T-helper 17 cell (primary cell): ENCODE results near the gene CHI3L1. TPM values are rescaled to one million over a fixed set of nuclear protein-coding genes. Genes with fewer than 3 reads are reported as not detected.

Source experiments
- ATAC-seq: fragments of 150-1000 bp; cut with Tn5 transposase; 2 replicates; pipeline ENCODE4 v1.10.0; 2021; ENCODE audit warnings: mild to moderate bottlenecking, moderate library complexity
- DNase-seq, 3 donors: peaks; one replicate each; pipeline versions ENCODE4 v3.0.0 to v3.0.0-alpha.2; 2020 to 2021
- H3K9me3 ChIP-seq: one replicate; pipeline ENCODE4 v1.7.0; 2013; ENCODE audit warnings: low read length, mild to moderate bottlenecking; ENCODE audit not compliant: control insufficient read depth, poor library complexity, severe bottlenecking
- H3K27ac Mint-ChIP-seq: one replicate; pipeline ENCODE4 v1.8.0; 2022; ENCODE audit warnings: mild to moderate bottlenecking, moderate library complexity, mixed read lengths
- H3K27me3 Mint-ChIP-seq: one replicate; pipeline ENCODE4 v1.8.0; 2022; ENCODE audit warnings: mixed read lengths
- H3K36me3 Mint-ChIP-seq: one replicate; pipeline ENCODE4 v1.8.0; 2022; ENCODE audit warnings: low read depth, mixed read lengths
- H3K4me1 Mint-ChIP-seq: one replicate; pipeline ENCODE4 v1.8.0; 2022; ENCODE audit warnings: mild to moderate bottlenecking, mixed read lengths
- H3K4me3 Mint-ChIP-seq: one replicate; pipeline ENCODE4 v1.8.0; 2022; ENCODE audit warnings: mild to moderate bottlenecking, moderate library complexity, mixed read lengths
- total RNA-seq, 4 donors: library from RNA in 2 of 4; stranded (reverse) in 2 of 4; gene quantifications; one replicate each; pipeline ENCODE4 v1.2.3 and lab custom pipeline; 2022 to 2026

CHI3L1 gene
- total RNA-seq, 2 donors from 2014 or later: not detected

DNA sequence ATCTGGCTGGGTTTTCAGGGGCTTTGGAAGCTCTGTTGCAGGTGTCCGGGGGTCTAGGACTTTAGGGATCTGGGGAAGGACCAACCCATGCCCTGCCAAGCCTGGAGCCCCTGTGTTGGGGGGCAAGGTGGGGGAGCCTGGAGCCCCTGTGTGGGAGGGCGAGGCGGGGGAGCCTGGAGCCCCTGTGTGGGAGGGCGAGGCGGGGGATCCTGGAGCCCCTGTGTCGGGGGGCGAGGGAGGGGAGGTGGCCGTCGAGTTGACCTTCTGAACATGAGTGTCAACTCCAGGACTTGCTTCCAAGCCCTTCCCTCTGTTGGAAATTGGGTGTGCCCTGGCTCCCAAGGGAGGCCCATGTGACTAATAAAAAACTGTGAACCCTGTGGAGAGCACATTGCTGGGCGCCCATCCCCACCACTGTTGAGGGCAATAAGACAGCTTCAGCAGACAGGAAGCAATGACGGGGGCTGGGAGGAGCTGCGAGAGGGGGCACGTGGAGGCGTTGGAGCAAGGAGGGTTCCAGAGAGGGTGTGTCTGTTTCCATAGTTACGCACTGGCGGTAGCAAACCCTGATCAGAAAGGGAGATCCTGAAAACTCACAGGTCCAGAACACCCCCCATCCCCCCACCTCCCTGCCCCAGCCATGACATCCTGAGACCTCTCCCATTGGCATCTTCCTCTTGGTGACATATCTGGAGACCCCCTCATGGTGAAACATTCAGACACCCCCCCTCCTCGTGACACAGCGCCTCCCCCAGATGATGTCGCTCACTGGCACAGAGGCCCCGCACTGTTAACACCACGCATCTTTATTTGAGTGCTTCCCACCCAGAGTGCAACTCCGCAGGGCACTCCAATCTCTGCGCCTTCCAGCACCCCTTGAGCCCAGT lies 19.2 kb downstream of the CHI3L1 start:
- H3K36me3 Mint-ChIP-seq: peaks cover 4% of the 10 kb centered on the region
- H3K4me3 Mint-ChIP-seq: no peak overlapping the region
- H3K27ac Mint-ChIP-seq: no peak overlapping the region
- H3K9me3 ChIP-seq: no peaks in the 10 kb centered on the region
- H3K4me1 Mint-ChIP-seq: peaks cover 14% of the 10 kb centered on the region
- DNase-seq (no peak), ATAC-seq (no peak)
- H3K27me3 Mint-ChIP-seq: peaks cover 52% of the 10 kb centered on the region

DNA sequence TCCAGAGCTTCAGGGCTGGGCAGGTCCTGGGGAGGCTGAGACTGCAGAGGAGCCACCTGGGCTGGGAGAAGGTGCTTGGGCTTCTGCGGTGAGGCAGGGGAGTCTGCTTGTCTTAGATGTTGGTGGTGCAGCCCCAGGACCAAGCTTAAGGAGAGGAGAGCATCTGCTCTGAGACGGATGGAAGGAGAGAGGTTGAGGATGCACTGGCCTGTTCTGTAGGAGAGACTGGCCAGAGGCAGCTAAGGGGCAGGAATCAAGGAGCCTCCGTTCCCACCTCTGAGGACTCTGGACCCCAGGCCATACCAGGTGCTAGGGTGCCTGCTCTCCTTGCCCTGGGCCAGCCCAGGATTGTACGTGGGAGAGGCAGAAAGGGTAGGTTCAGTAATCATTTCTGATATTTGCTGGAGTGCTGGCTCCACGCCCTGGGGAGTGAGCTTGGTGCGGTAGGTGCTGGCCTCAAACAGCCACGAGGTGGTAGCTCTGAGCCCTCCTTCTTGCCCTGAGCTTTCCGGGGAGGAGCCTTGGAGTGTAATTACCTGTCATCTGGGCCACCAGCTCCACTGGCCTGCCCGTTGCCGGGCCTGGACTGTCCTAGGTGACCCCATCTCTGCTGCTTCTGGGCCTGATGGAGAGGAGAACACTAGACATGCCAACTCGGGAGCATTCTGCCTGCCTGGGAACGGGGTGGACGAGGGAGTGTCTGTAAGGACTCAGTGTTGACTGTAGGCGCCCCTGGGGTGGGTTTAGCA lies 20.1 kb downstream of the CHI3L1 start:
- DNase-seq (no peak), ATAC-seq (peak; percentile 45)
- Mint-ChIP-seq H3K27me3 (peaks cover 52% of the 10 kb centered on the region), H3K4me1 (peaks cover 14% of the 10 kb centered on the region), H3K27ac (no peak overlapping the region), H3K36me3 (peaks cover 4% of the 10 kb centered on the region), H3K4me3 (no peak overlapping the region)
- H3K9me3 ChIP-seq: no peaks in the 10 kb centered on the region

DNA sequence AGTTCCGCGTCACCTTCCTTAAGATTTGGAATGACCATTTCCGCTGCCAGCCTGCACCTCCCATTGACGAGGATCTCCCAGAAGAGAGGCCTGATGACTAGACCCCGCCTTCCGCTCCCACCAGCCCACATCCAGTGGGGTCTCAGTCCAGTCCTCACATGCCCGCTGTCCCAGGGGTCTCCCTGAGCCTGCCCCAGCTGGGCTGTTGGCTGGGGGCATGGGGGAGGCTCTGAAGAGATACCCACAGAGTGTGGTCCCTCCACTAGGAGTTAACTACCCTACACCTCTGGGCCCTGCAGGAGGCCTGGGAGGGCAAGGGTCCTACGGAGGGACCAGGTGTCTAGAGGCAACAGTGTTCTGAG lies 20.7 kb downstream of the CHI3L1 start:
- H3K4me1 Mint-ChIP-seq: peaks cover 14% of the 10 kb centered on the region
- no peak overlapping the region for H3K4me3 Mint-ChIP-seq
- no peak overlapping the region for H3K27ac Mint-ChIP-seq
- peaks cover 4% of the 10 kb centered on the region for H3K36me3 Mint-ChIP-seq
- peaks cover 57% of the 10 kb centered on the region for H3K27me3 Mint-ChIP-seq
- ATAC-seq: no peak
- H3K9me3 ChIP-seq: no peaks in the 10 kb centered on the region
- DNase-seq: no peak

DNA sequence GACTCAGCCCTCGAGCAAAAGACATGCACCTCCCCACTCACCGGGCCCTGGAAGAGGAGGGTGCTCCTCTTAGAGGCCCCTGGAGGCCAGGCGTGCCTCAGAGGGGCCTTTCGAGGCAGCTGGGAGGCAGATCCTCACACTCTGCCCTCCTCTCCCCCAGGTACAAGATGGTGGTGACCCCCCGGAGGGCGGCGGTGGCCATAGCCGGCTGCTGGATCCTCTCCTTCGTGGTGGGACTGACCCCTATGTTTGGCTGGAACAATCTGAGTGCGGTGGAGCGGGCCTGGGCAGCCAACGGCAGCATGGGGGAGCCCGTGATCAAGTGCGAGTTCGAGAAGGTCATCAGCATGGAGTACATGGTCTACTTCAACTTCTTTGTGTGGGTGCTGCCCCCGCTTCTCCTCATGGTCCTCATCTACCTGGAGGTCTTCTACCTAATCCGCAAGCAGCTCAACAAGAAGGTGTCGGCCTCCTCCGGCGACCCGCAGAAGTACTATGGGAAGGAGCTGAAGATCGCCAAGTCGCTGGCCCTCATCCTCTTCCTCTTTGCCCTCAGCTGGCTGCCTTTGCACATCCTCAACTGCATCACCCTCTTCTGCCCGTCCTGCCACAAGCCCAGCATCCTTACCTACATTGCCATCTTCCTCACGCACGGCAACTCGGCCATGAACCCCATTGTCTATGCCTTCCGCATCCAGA lies 21.3 kb downstream of the CHI3L1 start:
- no peak for ATAC-seq
- no peaks in the 10 kb centered on the region for H3K9me3 ChIP-seq
- no peak for DNase-seq
- H3K27ac Mint-ChIP-seq: no peak overlapping the region
- no peak overlapping the region for H3K4me3 Mint-ChIP-seq
- peaks cover 4% of the 10 kb centered on the region for H3K36me3 Mint-ChIP-seq
- H3K4me1 Mint-ChIP-seq: peaks cover 14% of the 10 kb centered on the region
- H3K27me3 Mint-ChIP-seq: peaks cover 58% of the 10 kb centered on the region

DNA sequence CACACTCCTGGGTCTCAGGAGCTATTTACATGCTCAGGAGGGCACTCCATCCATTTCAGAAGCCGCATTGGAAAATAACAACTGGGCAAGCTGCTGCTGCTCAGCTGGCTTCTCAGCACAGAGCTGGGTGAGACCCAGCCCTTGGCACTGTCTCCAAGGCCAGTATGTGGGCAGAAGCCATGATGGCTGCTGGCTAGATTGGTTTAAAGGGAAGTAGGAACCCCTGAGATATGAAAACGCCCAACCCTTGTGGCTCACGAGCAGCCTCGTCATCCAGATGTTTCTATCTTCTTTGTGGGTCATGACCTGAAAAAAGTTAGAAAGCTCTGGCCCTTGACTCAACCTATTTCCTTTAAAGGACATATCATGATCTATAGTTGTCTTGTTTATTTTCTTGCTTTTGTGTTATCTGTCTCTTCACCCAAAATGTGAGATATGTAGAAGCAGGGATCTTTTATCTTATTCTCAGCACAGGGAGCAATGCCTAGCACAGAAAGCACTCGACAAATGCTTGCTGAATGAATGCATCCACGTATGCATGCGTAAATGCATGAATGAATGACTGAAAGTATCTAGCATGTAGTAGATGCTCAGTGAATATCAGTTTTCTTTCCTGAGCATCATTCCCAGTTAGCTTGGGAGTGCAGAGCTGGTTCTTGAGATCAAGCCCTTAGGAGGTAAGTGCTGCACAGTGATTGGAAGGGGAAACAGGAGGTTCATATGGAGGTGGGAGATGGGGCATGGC lies 22.4 kb downstream of the CHI3L1 start:
- H3K4me3 Mint-ChIP-seq: no peak overlapping the region
- ATAC-seq: peak; percentile 35

DNA sequence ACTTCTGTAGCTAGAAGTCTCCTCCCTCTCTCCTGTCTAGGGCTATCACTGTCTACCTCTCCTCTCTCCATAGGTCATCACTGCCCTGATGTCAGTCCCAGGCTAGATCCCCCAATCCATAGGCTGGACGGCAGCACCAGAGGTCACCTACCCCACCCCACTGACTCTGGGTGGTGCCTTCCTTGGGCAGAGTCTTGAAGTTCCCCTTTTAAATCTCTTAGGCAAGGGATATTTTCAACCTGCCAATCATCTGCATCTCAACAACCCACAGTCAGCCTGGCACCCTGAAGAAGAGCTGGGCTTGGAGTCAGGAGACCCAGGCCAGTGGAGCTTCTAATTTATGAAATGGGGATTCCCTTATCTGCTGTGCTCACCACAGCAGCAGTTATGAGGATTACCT lies 24.1 kb downstream of the CHI3L1 start:
- Mint-ChIP-seq H3K27ac (no peak overlapping the region), H3K4me1 (peaks cover 10% of the 10 kb centered on the region), H3K4me3 (no peak overlapping the region), H3K36me3 (peaks cover 4% of the 10 kb centered on the region), H3K27me3 (peaks cover 49% of the 10 kb centered on the region)
- ATAC-seq: no peak
- H3K9me3 ChIP-seq: no peaks in the 10 kb centered on the region
- DNase-seq: no peak

More for the DNA sequence above, 22.4 kb downstream of the CHI3L1 start:
- peaks cover 4% of the 10 kb centered on the region for H3K36me3 Mint-ChIP-seq
- peak overlapping the region; percentile 12 for H3K27ac Mint-ChIP-seq
- no peaks in the 10 kb centered on the region for H3K9me3 ChIP-seq
- peaks cover 14% of the 10 kb centered on the region for H3K4me1 Mint-ChIP-seq
- DNase-seq: no peak
- peaks cover 49% of the 10 kb centered on the region for H3K27me3 Mint-ChIP-seq

DNA sequence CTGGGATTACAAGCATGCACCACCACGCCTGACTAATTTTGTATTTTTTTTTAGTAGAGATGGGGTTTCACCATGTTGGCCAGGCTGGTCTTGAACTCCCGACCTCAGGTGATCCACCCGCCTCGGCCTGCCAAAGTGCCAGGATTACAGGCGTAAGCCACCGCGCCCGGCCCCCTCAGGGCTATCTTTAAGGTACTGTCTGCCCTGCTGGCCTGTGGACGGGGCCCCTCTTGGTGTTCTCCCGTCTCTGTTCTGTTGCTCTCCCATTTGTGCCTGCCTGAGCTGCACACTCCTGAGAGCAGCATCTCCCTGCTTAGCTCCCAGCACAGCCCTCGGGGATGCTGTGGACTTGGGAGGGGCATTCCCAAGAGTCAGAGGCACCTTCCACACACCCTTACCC lies 24.8 kb downstream of the CHI3L1 start:
- ATAC-seq: no peak
- Mint-ChIP-seq H3K27me3 (peaks cover 48% of the 10 kb centered on the region), H3K4me3 (no peak overlapping the region), H3K36me3 (peaks cover 4% of the 10 kb centered on the region), H3K4me1 (peaks cover 10% of the 10 kb centered on the region), H3K27ac (no peak overlapping the region)
- H3K9me3 ChIP-seq: no peaks in the 10 kb centered on the region
- no peak for DNase-seq

DNA sequence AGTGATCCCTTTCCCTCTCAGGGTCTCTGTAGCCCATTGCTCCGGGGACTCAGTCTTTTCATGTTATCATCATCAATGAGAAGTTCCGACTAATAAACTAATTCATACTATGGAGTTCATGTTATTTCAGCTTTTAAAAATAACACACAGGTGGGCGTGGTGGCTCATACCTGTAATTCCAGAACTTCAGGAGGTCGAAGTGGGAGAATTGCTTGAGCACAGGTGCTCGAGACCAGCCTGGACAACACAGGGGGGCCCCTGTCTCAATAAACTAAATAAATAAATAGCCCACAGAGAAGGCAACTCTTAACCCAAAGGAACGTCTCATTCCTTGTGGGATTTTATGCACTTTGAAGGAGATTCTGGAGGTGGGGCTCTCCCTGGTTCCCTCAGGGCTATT lies 25.3 kb downstream of the CHI3L1 start:
- Mint-ChIP-seq H3K4me3 (no peak overlapping the region), H3K27me3 (peaks cover 44% of the 10 kb centered on the region), H3K4me1 (peaks cover 8% of the 10 kb centered on the region), H3K27ac (no peak overlapping the region), H3K36me3 (peaks cover 4% of the 10 kb centered on the region)
- DNase-seq: no peak
- ATAC-seq: no peak
- no peaks in the 10 kb centered on the region for H3K9me3 ChIP-seq

DNA sequence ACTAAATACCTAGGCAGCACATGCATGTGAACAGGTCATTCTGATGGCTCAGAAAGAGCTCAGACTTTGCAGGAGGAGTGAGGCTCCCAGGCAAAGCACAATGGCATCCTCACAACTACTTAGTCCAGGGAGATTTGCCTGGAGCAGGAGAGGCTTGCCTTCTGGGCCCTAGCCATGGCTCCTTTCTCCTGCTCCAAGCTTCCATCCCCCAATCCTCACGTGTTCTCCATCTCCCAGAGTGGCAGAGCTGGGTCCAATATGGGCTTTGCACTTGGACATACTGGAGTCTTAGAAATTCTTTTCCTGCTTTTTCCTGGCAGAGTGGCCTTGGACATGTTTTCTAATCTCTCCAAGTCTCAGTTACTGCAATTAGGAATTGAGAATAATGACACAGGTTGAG lies 26.7 kb downstream of the CHI3L1 start:
- Mint-ChIP-seq H3K4me3 (no peak overlapping the region), H3K27ac (no peak overlapping the region), H3K4me1 (peaks cover 4% of the 10 kb centered on the region), H3K36me3 (peaks cover 4% of the 10 kb centered on the region), H3K27me3 (peaks cover 40% of the 10 kb centered on the region)
- no peaks in the 10 kb centered on the region for H3K9me3 ChIP-seq
- no peak for ATAC-seq
- DNase-seq: no peak

DNA sequence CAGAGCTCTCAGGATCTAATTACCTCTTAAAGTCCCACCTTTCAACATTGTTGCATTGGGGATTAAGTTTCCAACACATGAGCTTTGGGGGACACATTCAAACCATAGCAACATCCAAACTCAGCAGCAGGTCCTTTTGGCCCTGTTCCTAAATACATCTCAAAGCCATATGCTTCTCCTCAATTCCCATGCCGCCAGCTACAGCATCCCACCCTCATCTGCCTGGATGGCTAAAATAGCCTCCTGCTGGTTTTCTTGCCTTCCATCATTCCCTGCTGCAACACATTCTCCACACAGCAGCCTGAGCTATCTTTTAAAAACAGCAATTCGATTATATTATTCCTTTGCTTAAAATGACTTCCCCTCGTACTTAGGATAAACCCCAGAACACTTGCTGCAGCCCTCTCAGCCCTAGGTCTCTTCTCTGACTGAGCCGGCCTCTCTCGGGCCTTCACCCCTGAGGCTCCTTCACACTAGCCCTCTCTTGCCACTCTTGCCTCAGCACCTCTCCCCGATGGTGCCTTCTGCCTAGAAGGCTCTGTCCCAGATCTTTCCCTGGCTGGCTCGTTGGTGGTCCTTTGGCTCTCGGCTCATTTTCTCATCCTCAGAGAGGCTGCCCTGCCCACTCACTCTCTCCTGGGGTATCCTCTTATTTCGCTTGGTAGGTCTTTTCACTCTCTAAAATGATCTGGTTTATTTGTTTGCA lies 27.4 kb downstream of the CHI3L1 start:
- H3K9me3 ChIP-seq: no peaks in the 10 kb centered on the region
- ATAC-seq (no peak), DNase-seq (no peak)
- H3K27ac Mint-ChIP-seq: no peak overlapping the region
- H3K27me3 Mint-ChIP-seq: peaks cover 39% of the 10 kb centered on the region
- peaks cover under 1% of the 10 kb centered on the region for H3K36me3 Mint-ChIP-seq
- no peak overlapping the region for H3K4me3 Mint-ChIP-seq
- peaks cover under 1% of the 10 kb centered on the region for H3K4me1 Mint-ChIP-seq

DNA sequence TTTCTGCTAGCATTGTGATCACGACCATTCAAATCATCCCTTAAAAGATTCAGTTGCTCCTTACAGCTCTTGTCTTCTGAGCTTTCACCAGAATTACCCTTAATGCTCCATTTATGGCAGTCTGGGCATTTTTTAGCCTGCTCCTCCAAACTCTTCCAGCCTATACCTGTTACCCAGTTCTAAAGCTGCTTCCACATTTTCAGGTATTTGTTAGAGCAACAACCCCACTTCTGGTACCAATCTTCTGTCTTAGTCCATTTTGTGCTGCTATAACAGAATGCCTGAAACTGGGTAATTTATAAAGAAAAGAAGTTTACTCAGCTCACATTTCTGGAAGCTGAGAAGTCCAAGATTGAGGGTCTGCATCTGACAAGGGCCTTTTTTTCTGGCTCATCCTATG lies 28.1 kb downstream of the CHI3L1 start:
- no peak overlapping the region for H3K27ac Mint-ChIP-seq
- H3K4me3 Mint-ChIP-seq: no peak overlapping the region
- no peaks in the 10 kb centered on the region for H3K36me3 Mint-ChIP-seq
- ATAC-seq (no peak), DNase-seq (no peak)
- H3K27me3 Mint-ChIP-seq: peaks cover 35% of the 10 kb centered on the region
- H3K9me3 ChIP-seq: no peaks in the 10 kb centered on the region
- no peaks in the 10 kb centered on the region for H3K4me1 Mint-ChIP-seq

DNA sequence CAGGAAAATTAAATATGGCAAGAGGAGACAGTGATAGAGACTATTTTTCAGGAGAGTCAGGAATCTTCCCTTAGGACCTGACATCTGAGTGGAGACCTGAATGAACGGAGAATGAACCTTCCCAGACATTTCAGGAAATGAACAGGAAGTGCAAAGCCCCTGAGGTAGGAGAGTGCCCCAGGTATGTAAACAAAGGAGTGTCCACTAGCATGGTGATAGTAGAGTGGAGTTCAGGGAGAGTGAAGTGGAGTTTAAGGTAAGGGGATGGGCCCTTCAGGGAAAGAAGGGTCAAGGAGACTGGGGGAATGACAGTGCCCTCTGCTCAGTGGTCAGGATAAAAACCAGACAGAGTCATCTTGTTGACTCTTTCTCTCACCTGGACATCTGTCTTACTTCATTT lies 30.2 kb downstream of the CHI3L1 start:
- peaks cover 35% of the 10 kb centered on the region for H3K27me3 Mint-ChIP-seq
- DNase-seq: no peak
- no peaks in the 10 kb centered on the region for H3K36me3 Mint-ChIP-seq
- H3K27ac Mint-ChIP-seq: no peak overlapping the region
- no peak for ATAC-seq
- no peaks in the 10 kb centered on the region for H3K9me3 ChIP-seq
- H3K4me1 Mint-ChIP-seq: no peaks in the 10 kb centered on the region
- peak overlapping the region; percentile 1 for H3K4me3 Mint-ChIP-seq
